Spleen (tissue), 11 donors: Measurements from ENCODE around the gene EP400. TPM values are rescaled to one million over a fixed set of nuclear protein-coding genes. Genes with fewer than 3 reads are reported as not detected.

Experiments used
- DNase-seq: peaks from one replicate; pipeline ENCODE4 v3.0.0-alpha.2; 2020
- H3K27ac ChIP-seq, 8 donors: fragments of 200-600 bp; sonication (generic) in 7 of 8; 1 replicate in 4 of 8; 2 replicates in 4 of 8; pipeline versions ENCODE4 v1.5.0 to v1.8.0; 2016 to 2021; ENCODE audit warnings: inconsistent platforms in 4 of 8, mild to moderate bottlenecking in 4 of 8, moderate library complexity in 1 of 8
- H3K27me3 ChIP-seq, 7 donors: fragments of 200-600 bp; sonication (generic) in 6 of 7; replicated peaks in 1 of 7; 1 replicate in 4 of 7; 2 replicates in 3 of 7; pipeline versions ENCODE4 v1.5.0 to v1.8.0; 2016 to 2021; ENCODE audit warnings: inconsistent platforms in 3 of 7, mild to moderate bottlenecking in 1 of 7
- H3K36me3 ChIP-seq, 6 donors: fragments of 200-600 bp; sonication (generic) in 5 of 6; 1 replicate in 4 of 6; 2 replicates in 2 of 6; pipeline versions ENCODE4 v1.5.0 to v1.8.0; 2016 to 2021; ENCODE audit warnings: inconsistent platforms in 2 of 6
- H3K4me1 ChIP-seq, 6 donors: fragments of 200-600 bp; sonication (generic) in 5 of 6; 1 replicate in 3 of 6; 2 replicates in 3 of 6; pipeline versions ENCODE4 v1.5.0 to v1.8.0; 2016 to 2021; ENCODE audit warnings: inconsistent platforms in 3 of 6
- H3K4me3 ChIP-seq, 8 donors: fragments of 200-600 bp; sonication (generic) in 7 of 8; 1 replicate in 4 of 8; 2 replicates in 4 of 8; pipeline versions ENCODE4 v1.5.0 to v1.8.0; 2016 to 2021; ENCODE audit warnings: inconsistent platforms in 4 of 8, mild to moderate bottlenecking in 4 of 8, moderate library complexity in 2 of 8
- H3K9me3 ChIP-seq, 8 donors: fragments of 200-600 bp; sonication (generic) in 7 of 8; 1 replicate in 4 of 8; 2 replicates in 4 of 8; pipeline versions ENCODE4 v1.5.0 to v1.8.0; 2016 to 2021; ENCODE audit warnings: inconsistent platforms in 4 of 8
- CTCF ChIP-seq, 11 experiments: fragments of 200-600 bp in 7 of 11; fragments of 450-650 bp in 4 of 11; sonication (generic) in 4 of 11; IDR thresholded peaks in 8 of 11; conservative IDR thresholded peaks in 3 of 11; 1 replicate in 7 of 11; 2 replicates in 4 of 11; pipeline versions ENCODE4 v1.4.0 to v1.8.0; 2016 to 2021; ENCODE audit warnings: antibody characterized with exemption in 11 of 11, inconsistent platforms in 4 of 11, mild to moderate bottlenecking in 1 of 11
- POLR2A ChIP-seq, 3 donors: fragments of 450-650 bp; IDR thresholded peaks; one replicate each; pipeline ENCODE4 v1.5.1; 2017; ENCODE audit warnings: antibody characterized with exemption in 3 of 3, mild to moderate bottlenecking in 1 of 3
- POLR2AphosphoS5 ChIP-seq, 3 donors: sonication (generic); formaldehyde crosslinking; IDR thresholded peaks; one replicate each; pipeline ENCODE4 v1.5.1; 2017; ENCODE audit warnings: antibody characterized with exemption in 3 of 3
- WGBS, 5 donors: extraction: QIAGEN DNeasy Blood & Tissue Kit in 3 of 5; methylation state at CpG; one replicate each; pipeline versions ENCODE4 v1.1.5 to v1.1.7; 2013 to 2018; 5-methylcytosine and 5-hydroxymethylcytosine counted together
- intact Hi-C: fragments of 100-400 bp; cut with DNase I; formaldehyde crosslinking; loops from one replicate; pipeline ENCODE4 v1.15.0; 2023; ENCODE audit warnings: low total_unique reads
- polyA plus RNA-seq, 3 donors: library from polyadenylated mRNA; stranded (reverse); fragments of 200-250 nt; gene quantifications; one replicate each; pipeline ENCODE4 v1.2.1, GENCODE V29; 2013
- total RNA-seq, 7 donors: library from RNA; depleted of rRNA in 3 of 7; stranded (reverse); fragments of >200 nt in 3 of 7; fragmentation: NEBNext Ultra II Directional in 4 of 7; extraction: Animal tissue kit (Norgen Biotek cat#: 25700) in 4 of 7; gene quantifications; one replicate each; pipeline versions ENCODE4 v1.1.0 to v1.2.1, GENCODE V29; 2016 to 2021
- donor health status: healthy with polysubstance abuse.
- donor health status: DM: no; HTN: no; CAD: no; lungs with moderate emphysema.
- donor health status: DM: no; HTN: no; CAD: no.
- donor health status: Bipolar disorder and iron deficiency.
- donor health status: healthy.
- donor health status: DM: no; HTN: no; CAD: no.
- donor health status: DM: yes; HTN: yes; CAD: no.

Gene EP400
- total and polyA plus RNA-seq, 10 donors: 11.8 to 70.2 (median 45.6) TPM

DNA sequence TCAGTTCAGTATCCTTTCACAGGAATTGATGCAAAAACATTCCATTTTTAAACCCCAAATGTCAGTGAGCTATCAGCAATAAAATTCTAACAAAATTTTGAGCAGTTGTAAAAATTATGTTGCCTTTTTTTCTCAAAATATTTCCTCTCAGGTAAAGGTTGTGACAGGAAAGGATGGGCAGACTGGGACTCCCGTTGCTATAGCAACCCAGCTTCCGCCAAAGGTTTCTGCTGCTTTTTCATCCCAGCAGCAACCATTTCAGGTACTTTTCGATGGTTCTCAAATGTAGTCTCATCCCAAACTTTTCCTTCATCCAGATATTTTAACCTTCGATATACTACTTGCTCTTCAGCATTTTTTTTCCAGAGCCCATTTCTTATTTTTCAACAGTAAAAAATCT is 13.6 kb downstream of the EP400 start:
- Histone ChIP-seq H3K9me3 (no peaks in the 10 kb centered on the region), H3K36me3 (peaks cover 0 to 56% (median 20%) of the 10 kb centered on the region in 6 donors), H3K4me1 (peaks cover 9 to 71% (median 43%) of the 10 kb centered on the region in 6 donors), H3K4me3 (no peak overlapping the region), H3K27me3 (no peaks in the 10 kb centered on the region), H3K27ac (no peak overlapping the region)
- intact Hi-C loops: no loop called here
- TF ChIP-seq POLR2A (IDR thresholded peaks at IDR 0.05): no peak
- TF ChIP-seq CTCF (IDR thresholded peaks at IDR 0.05 in 8 of 11, conservative IDR thresholded peaks at IDR 0.05 in 3 of 11): no peak
- TF ChIP-seq POLR2AphosphoS5 (IDR thresholded peaks at IDR 0.05): no peak
- DNase-seq: no peak
- WGBS, 5 donors: 76 to 78% (median 77%) methylated on average over 4 of the region's 4 CpGs

DNA sequence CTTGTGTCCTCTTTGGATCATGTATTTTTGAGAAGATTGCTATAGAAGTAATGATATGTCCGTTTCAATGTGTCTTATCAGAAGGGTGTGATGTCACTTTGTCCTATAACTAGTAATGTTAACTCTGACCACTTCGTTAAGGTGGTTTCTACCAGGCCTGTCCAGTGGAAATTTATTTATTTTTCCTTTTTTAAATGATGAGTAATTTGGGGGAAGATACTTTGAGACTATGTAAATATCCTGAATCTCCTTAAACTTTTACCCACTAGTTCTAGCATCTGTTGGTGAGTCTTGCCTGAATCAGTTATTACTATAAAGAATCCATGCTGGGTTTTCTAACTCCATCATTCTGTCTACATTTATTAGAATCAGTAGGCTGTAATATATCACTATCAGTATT is 15.3 kb downstream of the EP400 start:
- intact Hi-C loops: no loop called here
- no peak overlapping the region for H3K4me3 ChIP-seq
- peaks cover 3 to 70% (median 31%) of the 10 kb centered on the region in 6 donors for H3K4me1 ChIP-seq
- TF ChIP-seq CTCF (IDR thresholded peaks at IDR 0.05 in 8 of 11, conservative IDR thresholded peaks at IDR 0.05 in 3 of 11): no peak
- TF ChIP-seq POLR2A (IDR thresholded peaks at IDR 0.05): no peak
- TF ChIP-seq POLR2AphosphoS5 (IDR thresholded peaks at IDR 0.05): no peak
- peaks cover 0 to 50% (median 19%) of the 10 kb centered on the region in 6 donors for H3K36me3 ChIP-seq
- no peaks in the 10 kb centered on the region for H3K27me3 ChIP-seq
- WGBS, 5 donors: 74 to 91% (median 84%) methylated on average over 2 of the region's 2 CpGs
- no peaks in the 10 kb centered on the region for H3K9me3 ChIP-seq
- DNase-seq: no peak
- no peak overlapping the region for H3K27ac ChIP-seq

DNA sequence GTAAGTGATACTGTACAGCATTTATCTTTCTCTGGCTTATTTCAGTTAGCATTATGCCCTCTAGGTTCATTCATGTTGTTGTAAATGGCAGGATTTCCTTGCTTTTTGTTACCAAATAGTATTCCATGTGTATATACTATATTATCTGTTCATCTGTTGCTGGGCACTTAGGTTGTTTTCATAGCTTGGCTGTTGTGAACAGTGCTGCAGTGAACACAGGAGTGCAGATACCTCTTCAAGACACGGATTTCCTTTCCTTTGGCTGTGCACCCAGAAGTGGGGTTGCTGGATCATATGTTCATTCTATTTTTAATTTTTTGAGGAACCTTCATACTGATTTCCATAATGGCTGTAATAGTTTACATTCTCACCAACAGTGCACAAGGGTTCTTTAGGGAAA is 21.5 kb downstream of the EP400 start:
- Histone ChIP-seq H3K4me3 (no peak overlapping the region), H3K4me1 (peaks cover 0 to 48% (median 7%) of the 10 kb centered on the region in 6 donors), H3K27me3 (no peaks in the 10 kb centered on the region), H3K27ac (no peak overlapping the region), H3K36me3 (peaks cover 0 to 37% (median 5%) of the 10 kb centered on the region in 6 donors), H3K9me3 (no peaks in the 10 kb centered on the region)
- intact Hi-C loops: no loop called here
- DNase-seq: no peak
- 40 to 47% (median 42%) methylated on average over 1 of the region's 1 CpG for WGBS, 5 donors
- TF ChIP-seq POLR2A (IDR thresholded peaks at IDR 0.05): no peak
- no peak for TF ChIP-seq CTCF (IDR thresholded peaks at IDR 0.05 in 8 of 11, conservative IDR thresholded peaks at IDR 0.05 in 3 of 11)
- TF ChIP-seq POLR2AphosphoS5 (IDR thresholded peaks at IDR 0.05): no peak

- DNase-seq: no peak
- Histone ChIP-seq H3K4me1 (peaks cover 0 to 21% (median 0%) of the 10 kb centered on the region in 6 donors), H3K36me3 (peaks cover 0 to 61% (median 13%) of the 10 kb centered on the region in 6 donors), H3K9me3 (no peaks in the 10 kb centered on the region), H3K27me3 (no peaks in the 10 kb centered on the region), H3K4me3 (no peak overlapping the region), H3K27ac (no peak overlapping the region)
- WGBS, 5 donors: 90 to 96% (median 92%) methylated on average over 8 of the region's 8 CpGs
- TF ChIP-seq POLR2A (IDR thresholded peaks at IDR 0.05) (no peak), CTCF (IDR thresholded peaks at IDR 0.05 in 8 of 11, conservative IDR thresholded peaks at IDR 0.05 in 3 of 11) (no peak), POLR2AphosphoS5 (IDR thresholded peaks at IDR 0.05) (no peak)
- intact Hi-C loops: no loop called here
Observed at GRCh38 chr12:131975228-131975627, 25.5 kb downstream of the EP400 start.
